WTC11 (cell line): Measurements from ENCODE around the gene FBXO30. TPM values are rescaled to one million over a fixed set of nuclear protein-coding genes. Genes with fewer than 3 reads are reported as not detected.

ENCODE experiments used
- ATAC-seq: fragments of 200-7000 bp; cut with Tn5 transposase; 2 replicates; pipeline ENCODE4 v1.10.0; 2021; ENCODE audit warnings: mild to moderate bottlenecking, moderate library complexity
- CTCF ChIA-PET: fragments of 300-600 bp; sonication (Branson Sonifier 250); formaldehyde crosslinking; loops from one replicate; lab custom pipeline; 2021; ENCODE audit warnings: antibody characterized with exemption; lab: Charles Lee
- POLR2A ChIA-PET: fragments of 350-600 bp; sonication (Branson Sonifier 250); formaldehyde crosslinking; loops from one replicate; lab custom pipeline; 2021; ENCODE audit warnings: antibody characterized with exemption; lab: Charles Lee
- DNase-seq: peaks from one replicate; pipeline ENCODE4 v3.0.0; 2021; ENCODE audit warnings: low spot score
- H3K27ac Mint-ChIP-seq: 2 replicates; pipeline ENCODE4 v1.8.0; 2021; ENCODE audit warnings: mixed read lengths
- H3K27me3 Mint-ChIP-seq: 2 replicates; pipeline ENCODE4 v1.8.0; 2021; ENCODE audit warnings: low read depth, mild to moderate bottlenecking, moderate library complexity, mixed read lengths
- H3K36me3 Mint-ChIP-seq: 2 replicates; pipeline ENCODE4 v1.8.0; 2021; ENCODE audit warnings: mixed read lengths
- H3K4me1 Mint-ChIP-seq: 2 replicates; pipeline ENCODE4 v1.8.0; 2022; ENCODE audit warnings: mixed read lengths
- H3K4me3 Mint-ChIP-seq: 2 replicates; pipeline ENCODE4 v1.8.0; 2021; ENCODE audit warnings: mild to moderate bottlenecking, moderate library complexity, mixed read lengths
- H3K9me3 Mint-ChIP-seq: 2 replicates; pipeline ENCODE4 v1.8.0; 2021; ENCODE audit warnings: mixed read lengths
- CREM ChIP-seq: sonication (generic); formaldehyde crosslinking; IDR thresholded peaks from 2 replicates; pipeline ENCODE4 v1.8.1; 2022; ENCODE audit warnings: mild to moderate bottlenecking, missing genetic modification reagents, moderate library complexity
- FOXP1 ChIP-seq: sonication (generic); formaldehyde crosslinking; IDR thresholded peaks from 2 replicates; pipeline ENCODE4 v1.8.0; 2022; ENCODE audit warnings: missing genetic modification reagents, mild to moderate bottlenecking, moderate library complexity, borderline replicate concordance
- IRF2 ChIP-seq: sonication (generic); formaldehyde crosslinking; IDR thresholded peaks from 2 replicates; pipeline ENCODE4 v1.8.0; 2022; ENCODE audit warnings: low read depth, missing genetic modification reagents, borderline replicate concordance
- JAZF1 ChIP-seq: fragments of 250-450 bp; sonication (Bioruptor Pico); IDR thresholded peaks from 2 replicates; pipeline ENCODE4 v1.9.0; 2021; ENCODE audit warnings: moderate library complexity, mild to moderate bottlenecking, inconsistent platforms
- JUN ChIP-seq: sonication (generic); formaldehyde crosslinking; IDR thresholded peaks from 2 replicates; pipeline ENCODE4 v1.8.0; 2023; ENCODE audit warnings: mild to moderate bottlenecking, missing genetic modification reagents
- MXD4 ChIP-seq: fragments of 250-450 bp; sonication (Bioruptor Pico); IDR thresholded peaks from 2 replicates; pipeline ENCODE4 v1.8.0; 2021; ENCODE audit warnings: mild to moderate bottlenecking, moderate library complexity, borderline replicate concordance
- NR3C1 ChIP-seq: sonication (generic); formaldehyde crosslinking; conservative IDR thresholded peaks from 2 replicates; pipeline ENCODE4 v1.8.1; 2023; ENCODE audit warnings: low read depth, mild to moderate bottlenecking, missing genetic modification reagents
- PRRX2 ChIP-seq: fragments of 250-450 bp; sonication (Bioruptor Pico); IDR thresholded peaks from 2 replicates; pipeline ENCODE4 v1.8.0; 2021; ENCODE audit warnings: mild to moderate bottlenecking
- SMAD4 ChIP-seq: sonication (generic); formaldehyde crosslinking; IDR thresholded peaks from 2 replicates; pipeline ENCODE4 v1.8.0; 2022; ENCODE audit warnings: mild to moderate bottlenecking, missing genetic modification reagents
- TCF7 ChIP-seq: sonication (generic); formaldehyde crosslinking; IDR thresholded peaks from 2 replicates; pipeline ENCODE4 v1.8.0; 2022; ENCODE audit warnings: mild to moderate bottlenecking, low read depth, missing genetic modification reagents, moderate library complexity
- TP53 ChIP-seq: sonication (generic); formaldehyde crosslinking; IDR thresholded peaks from 2 replicates; pipeline ENCODE4 v1.8.1; 2023; ENCODE audit warnings: mild to moderate bottlenecking, missing genetic modification reagents
- ZNF263 ChIP-seq: sonication (generic); formaldehyde crosslinking; IDR thresholded peaks from 2 replicates; pipeline ENCODE4 v1.8.1; 2022; ENCODE audit warnings: low read depth, mild to moderate bottlenecking, moderate library complexity, missing genetic modification reagents
- ZNF396 ChIP-seq: fragments of 250-450 bp; sonication (Bioruptor Pico); IDR thresholded peaks from 2 replicates; pipeline ENCODE4 v1.8.0; 2021; ENCODE audit warnings: mild to moderate bottlenecking, moderate library complexity, borderline replicate concordance
- total RNA-seq: library from RNA; stranded (reverse); gene quantifications from 3 replicates; pipeline ENCODE4 v1.2.3, GENCODE V29; 2021
- TF ChIP-seq, protein P1 (sequence below): sonication (generic); formaldehyde crosslinking; IDR thresholded peaks from 2 replicates; pipeline ENCODE4 v1.8.1; 2022; ENCODE audit warnings: missing genetic modification reagents, borderline replicate concordance
- TF ChIP-seq, protein P2 (sequence below): fragments of 250-450 bp; sonication (Bioruptor Pico); IDR thresholded peaks from 2 replicates; pipeline ENCODE4 v1.9.0; 2021; ENCODE audit warnings: moderate library complexity, mild to moderate bottlenecking, inconsistent platforms, borderline replicate concordance
- TF ChIP-seq, protein P3 (sequence below): fragments of 250-450 bp; sonication (Bioruptor Pico); conservative IDR thresholded peaks from 2 replicates; pipeline ENCODE4 v1.9.0; 2021; ENCODE audit warnings: mild to moderate bottlenecking
- TF ChIP-seq, protein P4 (sequence below): sonication (generic); formaldehyde crosslinking; IDR thresholded peaks from 2 replicates; pipeline ENCODE4 v1.8.0; 2022; ENCODE audit warnings: mild to moderate bottlenecking, missing genetic modification reagents
- TF ChIP-seq, protein P5 (sequence below): fragments of 250-450 bp; sonication (Bioruptor Pico); IDR thresholded peaks from 2 replicates; pipeline ENCODE4 v1.9.0; 2021; ENCODE audit warnings: mild to moderate bottlenecking, borderline replicate concordance

The FBXO30 gene
- total RNA-seq, 1 experiment from 2014 or later = 11.8 TPM

DNA sequence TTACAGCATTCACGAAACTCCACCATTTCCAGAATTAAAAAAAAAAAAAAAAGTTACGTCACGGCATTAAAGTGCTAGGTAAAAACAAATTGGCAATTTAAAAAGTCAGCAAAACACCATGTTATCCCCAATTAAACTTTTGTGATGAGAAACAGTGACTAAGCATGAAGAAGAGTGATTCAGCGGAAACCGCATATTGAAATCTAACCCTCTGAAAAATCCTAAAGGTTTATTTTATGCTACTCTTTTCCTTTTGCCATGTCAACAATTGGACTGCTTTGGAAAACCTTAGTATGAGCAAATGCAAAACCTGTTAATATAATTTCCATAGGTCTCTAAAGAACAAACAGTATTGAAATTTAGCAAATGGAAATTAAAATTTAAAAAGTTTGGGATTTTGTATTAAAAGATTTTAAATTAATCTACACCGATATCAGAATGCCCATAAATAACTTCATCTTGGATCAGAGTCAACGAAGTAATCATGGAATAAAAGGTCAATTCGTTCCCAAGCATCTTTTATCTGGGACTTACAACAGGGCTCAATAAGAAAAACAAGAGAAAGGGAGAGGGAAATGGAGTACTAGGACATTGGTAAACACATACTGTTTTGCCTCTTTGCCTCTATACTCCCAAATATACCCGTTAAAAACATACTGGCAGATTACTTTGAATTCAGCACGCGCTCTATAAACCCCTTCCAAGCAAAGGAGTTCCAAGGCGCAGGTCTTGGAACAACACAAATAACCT lies 1.1 kb downstream of the FBXO30 start:
- POLR2A ChIA-PET = interaction anchor here (1.6 to 2.4 kb wide), 2 partner anchors 78 to 115 kb away, joined by 5 to 44 read pairs; partner anchors contain the start of gene EPM2A
- CTCF ChIA-PET = no interaction called here
- Mint-ChIP-seq H3K27me3 (no peaks in the 10 kb centered on the region), H3K9me3 (no peaks in the 10 kb centered on the region), H3K27ac (peak overlapping the region; percentile 94), H3K36me3 (no peaks in the 10 kb centered on the region; the same call in 1 of the 2 replicates), H3K4me3 (peak overlapping the region; percentile 83)
- no peak for DNase-seq
- no peak for ATAC-seq
- TF ChIP-seq MXD4 (CRISPR knock-in tag) (no peak), PRRX2 (CRISPR knock-in tag) (no peak), NR3C1 (no peak), JAZF1 (CRISPR knock-in tag) (no peak), TP53 (no peak), CREM (CRISPR knock-in tag) (no peak), SMAD4 (CRISPR knock-in tag) (no peak)
- TF ChIP-seq, protein P1, sequence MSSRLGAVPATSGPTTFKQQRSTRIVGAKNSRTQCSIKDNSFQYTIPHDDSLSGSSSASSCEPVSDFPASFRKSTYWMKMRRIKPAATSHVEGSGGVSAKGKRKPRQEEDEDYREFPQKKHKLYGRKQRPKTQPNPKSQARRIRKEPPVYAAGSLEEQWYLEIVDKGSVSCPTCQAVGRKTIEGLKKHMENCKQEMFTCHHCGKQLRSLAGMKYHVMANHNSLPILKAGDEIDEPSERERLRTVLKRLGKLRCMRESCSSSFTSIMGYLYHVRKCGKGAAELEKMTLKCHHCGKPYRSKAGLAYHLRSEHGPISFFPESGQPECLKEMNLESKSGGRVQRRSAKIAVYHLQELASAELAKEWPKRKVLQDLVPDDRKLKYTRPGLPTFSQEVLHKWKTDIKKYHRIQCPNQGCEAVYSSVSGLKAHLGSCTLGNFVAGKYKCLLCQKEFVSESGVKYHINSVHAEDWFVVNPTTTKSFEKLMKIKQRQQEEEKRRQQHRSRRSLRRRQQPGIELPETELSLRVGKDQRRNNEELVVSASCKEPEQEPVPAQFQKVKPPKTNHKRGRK (CRISPR knock-in tag) = no peak
- TF ChIP-seq, protein P2, sequence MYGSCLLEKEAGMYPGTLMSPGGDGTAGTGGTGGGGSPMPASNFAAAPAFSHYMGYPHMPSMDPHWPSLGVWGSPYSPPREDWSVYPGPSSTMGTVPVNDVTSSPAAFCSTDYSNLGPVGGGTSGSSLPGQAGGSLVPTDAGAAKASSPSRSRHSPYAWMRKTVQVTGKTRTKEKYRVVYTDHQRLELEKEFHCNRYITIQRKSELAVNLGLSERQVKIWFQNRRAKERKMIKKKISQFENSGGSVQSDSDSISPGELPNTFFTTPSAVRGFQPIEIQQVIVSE (CRISPR knock-in tag) = no peak
- TF ChIP-seq, protein P3, sequence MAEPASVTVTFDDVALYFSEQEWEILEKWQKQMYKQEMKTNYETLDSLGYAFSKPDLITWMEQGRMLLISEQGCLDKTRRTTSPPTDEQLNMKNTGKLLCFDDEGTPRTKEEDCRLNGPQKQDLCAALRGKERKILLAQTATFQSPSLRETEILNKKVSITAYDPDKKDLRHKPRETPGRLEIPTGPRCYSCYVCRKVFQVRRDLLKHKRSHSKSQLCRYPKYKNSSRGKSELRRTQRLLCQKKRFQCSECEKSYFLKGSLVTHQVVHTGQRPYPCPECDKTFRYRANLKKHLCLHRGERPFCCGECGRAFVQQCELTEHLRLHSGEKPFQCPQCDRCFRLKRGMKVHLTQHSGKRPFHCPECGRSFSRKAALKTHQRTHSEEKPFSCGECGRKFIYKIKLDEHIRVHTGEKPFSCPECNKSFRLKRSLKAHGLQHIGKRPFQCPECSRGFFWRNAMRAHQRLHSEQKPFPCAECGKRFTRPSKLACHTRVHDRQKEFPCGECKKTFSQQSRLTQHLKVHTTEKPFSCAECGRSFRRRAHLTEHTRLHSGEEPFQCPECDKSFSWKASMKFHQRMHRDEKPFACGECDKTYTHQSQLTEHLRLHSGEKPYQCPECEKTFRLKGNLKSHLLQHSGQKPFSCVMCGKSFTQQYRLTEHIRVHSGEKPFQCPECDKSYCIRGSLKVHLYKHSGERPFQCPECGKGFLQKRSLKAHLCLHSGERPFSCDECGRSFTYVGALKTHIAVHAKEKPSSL (CRISPR knock-in tag) = no peak
- TF ChIP-seq, all 79 proteins: peak for 0
- peaks cover 45% of the 10 kb centered on the region for H3K4me1 Mint-ChIP-seq

DNA sequence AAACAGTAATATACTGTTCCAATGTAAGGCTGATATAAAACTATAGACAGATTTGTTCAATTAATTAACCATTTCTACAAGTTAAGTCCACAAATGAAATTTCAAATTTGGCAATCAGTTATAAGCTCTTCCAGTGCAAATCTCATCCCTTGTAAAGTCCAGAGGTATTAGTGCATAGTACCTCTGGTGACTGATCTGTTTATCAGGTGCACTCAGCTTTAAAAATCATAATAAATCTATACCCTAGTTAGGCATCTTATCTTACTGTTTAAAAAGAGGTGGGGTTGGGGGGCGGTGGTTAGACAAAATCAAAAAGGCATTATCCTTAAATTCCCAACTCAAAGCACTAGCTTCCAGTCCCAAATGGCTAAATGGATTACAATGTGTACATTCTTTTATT lies 2.9 kb downstream of the FBXO30 start:
- H3K36me3 Mint-ChIP-seq = no peaks in the 10 kb centered on the region; the same call in 1 of the 2 replicates
- H3K4me1 Mint-ChIP-seq = peaks cover 44% of the 10 kb centered on the region
- DNase-seq = no peak
- no peak for ATAC-seq
- CTCF ChIA-PET = no interaction called here
- no peaks in the 10 kb centered on the region for H3K27me3 Mint-ChIP-seq
- TF ChIP-seq TCF7 (CRISPR knock-in tag) = no peak
- no peak for TF ChIP-seq JUN
- no peak for TF ChIP-seq ZNF263
- no peak for TF ChIP-seq FOXP1 (CRISPR knock-in tag)
- TF ChIP-seq IRF2 (CRISPR knock-in tag) = no peak
- TF ChIP-seq, protein P4, sequence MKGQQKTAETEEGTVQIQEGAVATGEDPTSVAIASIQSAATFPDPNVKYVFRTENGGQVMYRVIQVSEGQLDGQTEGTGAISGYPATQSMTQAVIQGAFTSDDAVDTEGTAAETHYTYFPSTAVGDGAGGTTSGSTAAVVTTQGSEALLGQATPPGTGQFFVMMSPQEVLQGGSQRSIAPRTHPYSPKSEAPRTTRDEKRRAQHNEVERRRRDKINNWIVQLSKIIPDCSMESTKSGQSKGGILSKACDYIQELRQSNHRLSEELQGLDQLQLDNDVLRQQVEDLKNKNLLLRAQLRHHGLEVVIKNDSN = no peak
- TF ChIP-seq SMAD4 (CRISPR knock-in tag) = no peak
- TF ChIP-seq, protein P5, sequence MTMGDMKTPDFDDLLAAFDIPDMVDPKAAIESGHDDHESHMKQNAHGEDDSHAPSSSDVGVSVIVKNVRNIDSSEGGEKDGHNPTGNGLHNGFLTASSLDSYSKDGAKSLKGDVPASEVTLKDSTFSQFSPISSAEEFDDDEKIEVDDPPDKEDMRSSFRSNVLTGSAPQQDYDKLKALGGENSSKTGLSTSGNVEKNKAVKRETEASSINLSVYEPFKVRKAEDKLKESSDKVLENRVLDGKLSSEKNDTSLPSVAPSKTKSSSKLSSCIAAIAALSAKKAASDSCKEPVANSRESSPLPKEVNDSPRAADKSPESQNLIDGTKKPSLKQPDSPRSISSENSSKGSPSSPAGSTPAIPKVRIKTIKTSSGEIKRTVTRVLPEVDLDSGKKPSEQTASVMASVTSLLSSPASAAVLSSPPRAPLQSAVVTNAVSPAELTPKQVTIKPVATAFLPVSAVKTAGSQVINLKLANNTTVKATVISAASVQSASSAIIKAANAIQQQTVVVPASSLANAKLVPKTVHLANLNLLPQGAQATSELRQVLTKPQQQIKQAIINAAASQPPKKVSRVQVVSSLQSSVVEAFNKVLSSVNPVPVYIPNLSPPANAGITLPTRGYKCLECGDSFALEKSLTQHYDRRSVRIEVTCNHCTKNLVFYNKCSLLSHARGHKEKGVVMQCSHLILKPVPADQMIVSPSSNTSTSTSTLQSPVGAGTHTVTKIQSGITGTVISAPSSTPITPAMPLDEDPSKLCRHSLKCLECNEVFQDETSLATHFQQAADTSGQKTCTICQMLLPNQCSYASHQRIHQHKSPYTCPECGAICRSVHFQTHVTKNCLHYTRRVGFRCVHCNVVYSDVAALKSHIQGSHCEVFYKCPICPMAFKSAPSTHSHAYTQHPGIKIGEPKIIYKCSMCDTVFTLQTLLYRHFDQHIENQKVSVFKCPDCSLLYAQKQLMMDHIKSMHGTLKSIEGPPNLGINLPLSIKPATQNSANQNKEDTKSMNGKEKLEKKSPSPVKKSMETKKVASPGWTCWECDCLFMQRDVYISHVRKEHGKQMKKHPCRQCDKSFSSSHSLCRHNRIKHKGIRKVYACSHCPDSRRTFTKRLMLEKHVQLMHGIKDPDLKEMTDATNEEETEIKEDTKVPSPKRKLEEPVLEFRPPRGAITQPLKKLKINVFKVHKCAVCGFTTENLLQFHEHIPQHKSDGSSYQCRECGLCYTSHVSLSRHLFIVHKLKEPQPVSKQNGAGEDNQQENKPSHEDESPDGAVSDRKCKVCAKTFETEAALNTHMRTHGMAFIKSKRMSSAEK = no peak
- TF ChIP-seq ZNF396 (CRISPR knock-in tag) = no peak
- no peak overlapping the region for H3K27ac Mint-ChIP-seq
- no peaks in the 10 kb centered on the region for H3K9me3 Mint-ChIP-seq
- H3K4me3 Mint-ChIP-seq = peak overlapping the region; percentile 83
- POLR2A ChIA-PET = no interaction called here
